ENCODE results near the gene ZFP2.

ZFP2 gene

GRCh38 chr5:178981381-178981780 lies 85.7 kb downstream of the ZFP2 start:
- TF ChIP-seq, protein P1, sequence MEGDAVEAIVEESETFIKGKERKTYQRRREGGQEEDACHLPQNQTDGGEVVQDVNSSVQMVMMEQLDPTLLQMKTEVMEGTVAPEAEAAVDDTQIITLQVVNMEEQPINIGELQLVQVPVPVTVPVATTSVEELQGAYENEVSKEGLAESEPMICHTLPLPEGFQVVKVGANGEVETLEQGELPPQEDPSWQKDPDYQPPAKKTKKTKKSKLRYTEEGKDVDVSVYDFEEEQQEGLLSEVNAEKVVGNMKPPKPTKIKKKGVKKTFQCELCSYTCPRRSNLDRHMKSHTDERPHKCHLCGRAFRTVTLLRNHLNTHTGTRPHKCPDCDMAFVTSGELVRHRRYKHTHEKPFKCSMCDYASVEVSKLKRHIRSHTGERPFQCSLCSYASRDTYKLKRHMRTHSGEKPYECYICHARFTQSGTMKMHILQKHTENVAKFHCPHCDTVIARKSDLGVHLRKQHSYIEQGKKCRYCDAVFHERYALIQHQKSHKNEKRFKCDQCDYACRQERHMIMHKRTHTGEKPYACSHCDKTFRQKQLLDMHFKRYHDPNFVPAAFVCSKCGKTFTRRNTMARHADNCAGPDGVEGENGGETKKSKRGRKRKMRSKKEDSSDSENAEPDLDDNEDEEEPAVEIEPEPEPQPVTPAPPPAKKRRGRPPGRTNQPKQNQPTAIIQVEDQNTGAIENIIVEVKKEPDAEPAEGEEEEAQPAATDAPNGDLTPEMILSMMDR (conservative IDR thresholded peaks at IDR 0.05; ENCODE audit: low read depth) = no peak
- H3K27ac ChIP-seq = no peak overlapping the region
- ChIA-PET POLR2A (ENCODE audit: low non-redundant PET) (no interaction called here), CTCF (no interaction called here)
- DNase-seq (ENCODE audit: low spot score) = no peak

Data from RWPE1 (cell line).